Endothelial cell of umbilical vein (primary cell): ENCODE measurements around the gene SPG11. TPM values are rescaled to one million over a fixed set of nuclear protein-coding genes. Genes with fewer than 3 reads are reported as not detected.

Source experiments
- BruUV-seq: library from RNA; stranded (reverse); fragments of 400-500 nt; replicated peaks from 2 replicates; lab custom pipeline; 2021; lab: Mats Ljungman, UMichigan
- CTCF ChIA-PET: fragments of 300-600, 350-600 bp; sonication (Branson Sonifier 250); formaldehyde crosslinking; loops from one replicate; lab custom pipeline; 2021; ENCODE audit warnings: antibody characterized with exemption, inconsistent platforms; lab: Charles Lee
- POLR2A ChIA-PET: fragments of 300-600, 350-600 bp; sonication (Branson Sonifier 250); formaldehyde crosslinking; loops from one replicate; lab custom pipeline; 2021; ENCODE audit warnings: antibody characterized with exemption, inconsistent platforms; lab: Charles Lee
- DNase-seq: peaks from one replicate; pipeline ENCODE4 v3.0.0-alpha.2; 2011; ENCODE audit warnings: low read depth, low spot score
- FAIRE-seq: peaks from 2 replicates; lab custom pipeline; 2011; peaks lifted over from hg19 to GRCh38; lab: Jason Lieb, UNC
- H2AFZ ChIP-seq: 2 replicates; pipeline ENCODE4 v1.6.0; 2012; ENCODE audit warnings: low read depth, low read length, control low read depth, inconsistent platforms
- H3K27ac ChIP-seq: 2 replicates; pipeline ENCODE4 v1.5.1; 2011; ENCODE audit warnings: low read depth, mild to moderate bottlenecking, control low read depth, low read length, moderate library complexity; ENCODE audit not compliant: insufficient read depth
- H3K27me3 ChIP-seq, 2 experiments: 2 replicates each; pipeline versions ENCODE4 v1.6.0 to v1.6.1; 2011; ENCODE audit warnings: low read length in 2 of 2, mixed read lengths in 1 of 2; ENCODE audit not compliant: control insufficient read depth in 2 of 2, insufficient read depth in 2 of 2
- H3K36me3 ChIP-seq, 2 experiments: 2 replicates in 1 of 2; 3 replicates in 1 of 2; pipeline ENCODE4 v1.5.1; 2011; ENCODE audit warnings: low read length in 2 of 2, mild to moderate bottlenecking in 1 of 2, moderate library complexity in 1 of 2; ENCODE audit not compliant: control insufficient read depth in 2 of 2, insufficient read depth in 2 of 2; ENCODE audit errors: extremely low read depth in 1 of 2
- H3K4me1 ChIP-seq: 3 replicates; pipeline ENCODE4 v1.5.1; 2011; ENCODE audit warnings: mild to moderate bottlenecking, low read length; ENCODE audit not compliant: control insufficient read depth, insufficient read depth; ENCODE audit errors: extremely low read depth
- H3K4me2 ChIP-seq: 2 replicates; pipeline ENCODE4 v1.6.1; 2011; ENCODE audit warnings: low read length, control low read depth, mixed read lengths; ENCODE audit not compliant: insufficient read depth
- H3K4me3 ChIP-seq, 3 experiments: fragments of 200-600 bp in 1 of 3; sonication (generic), shearing (Covaris generic) in 1 of 3; replicated peaks in 1 of 3; 2 replicates each; pipeline ENCODE4 v1.5.1; 2011 to 2016; ENCODE audit warnings: control low read depth in 3 of 3, low read length in 3 of 3, mild to moderate bottlenecking in 2 of 3, inconsistent platforms in 1 of 3, low read depth in 1 of 3, moderate library complexity in 1 of 3; ENCODE audit not compliant: insufficient read depth in 1 of 3
- H3K79me2 ChIP-seq: 2 replicates; pipeline ENCODE4 v1.6.0; 2012; ENCODE audit warnings: low read length, inconsistent platforms; ENCODE audit not compliant: control insufficient read depth, insufficient read depth
- H3K9ac ChIP-seq: replicated peaks from 2 replicates; pipeline ENCODE3; 2011; ENCODE audit warnings: low read length, control low read depth; ENCODE audit not compliant: insufficient read depth; ENCODE audit errors: extremely low read depth
- H3K9me1 ChIP-seq: replicated peaks from 3 replicates; pipeline ENCODE4 v1.6.0; 2011; ENCODE audit warnings: mild to moderate bottlenecking, low read length; ENCODE audit not compliant: control insufficient read depth, insufficient read depth; ENCODE audit errors: extremely low read depth
- H3K9me3 ChIP-seq: replicated peaks from 2 replicates; pipeline ENCODE4 v1.5.1; 2012; ENCODE audit warnings: low read length, inconsistent platforms; ENCODE audit not compliant: control insufficient read depth, insufficient read depth
- H4K20me1 ChIP-seq: replicated peaks from 2 replicates; pipeline ENCODE3; 2011; ENCODE audit warnings: mild to moderate bottlenecking, low read length; ENCODE audit not compliant: control insufficient read depth, insufficient read depth; ENCODE audit errors: extremely low read depth
- CTCF ChIP-seq, 2 donors: IDR thresholded peaks; 1 replicate in 1 of 2; 2 replicates in 1 of 2; pipeline ENCODE4 v1.5.1; 2011; ENCODE audit warnings: low read length in 2 of 2, mild to moderate bottlenecking in 2 of 2, moderate library complexity in 2 of 2, control low read depth in 1 of 2, inconsistent platforms in 1 of 2, low read depth in 1 of 2; ENCODE audit not compliant: insufficient read depth in 1 of 2; ENCODE audit errors: extremely low read depth in 1 of 2
- EZH2 ChIP-seq: IDR thresholded peaks from 2 replicates; pipeline ENCODE4 v1.6.1; 2012; ENCODE audit warnings: borderline replicate concordance, low read depth, mild to moderate bottlenecking, moderate library complexity, low read length, inconsistent platforms; ENCODE audit not compliant: severe bottlenecking
- FOS ChIP-seq: IDR thresholded peaks from 2 replicates; pipeline ENCODE4 v1.6.1; 2011; ENCODE audit warnings: mild to moderate bottlenecking, low read length, moderate library complexity, borderline replicate concordance; ENCODE audit not compliant: insufficient read depth
- GATA2 ChIP-seq: IDR thresholded peaks from 2 replicates; pipeline ENCODE4 v1.7.0; 2011; ENCODE audit warnings: low read depth, mild to moderate bottlenecking, moderate library complexity, mixed read lengths, low read length; ENCODE audit not compliant: insufficient read length, insufficient read depth
- JUN ChIP-seq: IDR thresholded peaks from 2 replicates; pipeline ENCODE4 v1.6.1; 2011; ENCODE audit warnings: borderline replicate concordance, low read depth; ENCODE audit not compliant: insufficient read length, insufficient read depth
- MAX ChIP-seq: IDR thresholded peaks from 2 replicates; pipeline ENCODE4 v1.6.1; 2011; ENCODE audit not compliant: insufficient read depth, insufficient read length
- MYC ChIP-seq: IDR thresholded peaks from one replicate; pipeline ENCODE4 v1.6.1; 2011; ENCODE audit warnings: mild to moderate bottlenecking, low read depth, low read length
- POLR2AphosphoS5 ChIP-seq: IDR thresholded peaks from 2 replicates; pipeline ENCODE4 v1.6.1; 2012; ENCODE audit warnings: low read depth, mild to moderate bottlenecking, control low read depth, low read length, moderate library complexity; ENCODE audit not compliant: insufficient read depth
- dilution Hi-C: fragments of 300-500 bp; cut with MboI; formaldehyde crosslinking; loops from one replicate; pipeline ENCODE4 v1.15.0; 2019; ENCODE audit warnings: low sequenced_read_pairs; ENCODE audit not compliant: extremely low pct_ligation_motif_present
- intact Hi-C: fragments of 100-400 bp; cut with micrococcal nuclease; formaldehyde crosslinking; loops from one replicate; pipeline ENCODE4 v1.10.0; 2022
- polyA plus RNA-seq, 4 experiments: library from polyadenylated mRNA; depleted of rRNA in 3 of 4; stranded (reverse) in 3 of 4; unstranded in 1 of 4; fragments of >200 nt; gene quantifications; 2 replicates each; pipeline versions ENCODE4 v1.2.1 to v1.2.3, GENCODE V29; 2011 to 2012; ENCODE audit warnings: missing spikeins in 1 of 4
- total RNA-seq: library from RNA; stranded (reverse); gene quantifications from 2 replicates; pipeline ENCODE4 v1.2.3, GENCODE V29; 2021

SPG11 gene
- total and polyA plus RNA-seq, 2 donors (not counting 3 experiments of a cell fraction or from before 2014, with no cell fraction given), result 30.7 to 53.5 TPM

- intact Hi-C loops, result no loop called here
- dilution Hi-C loops, result no loop called here
- H3K4me3 ChIP-seq, result no peak overlapping the region
- H3K27me3 ChIP-seq, result no peaks in the 10 kb centered on the region
- no peaks in the 10 kb centered on the region for H3K4me1 ChIP-seq
- DNase-seq (no peak), FAIRE-seq (no peak)
- H3K9me1 ChIP-seq, result no peaks in the 10 kb centered on the region
- peaks cover 0 to 4% of the 10 kb centered on the region in 2 experiments for H3K36me3 ChIP-seq
- H3K79me2 ChIP-seq, result no peaks in the 10 kb centered on the region
- H3K9ac ChIP-seq, result no peak overlapping the region
- no peak overlapping the region for H3K4me2 ChIP-seq
- POLR2A ChIA-PET, result no interaction called here
- H2AFZ ChIP-seq, result no peak overlapping the region
- H3K9me3 ChIP-seq, result no peaks in the 10 kb centered on the region
- H4K20me1 ChIP-seq, result no peaks in the 10 kb centered on the region
- TF ChIP-seq JUN, result no peak
- no peak for TF ChIP-seq MAX
- no peak for TF ChIP-seq EZH2
- no peak for TF ChIP-seq CTCF (IDR thresholded peaks at IDR 0.05; ENCODE audit: extremely low read depth in 1 of 2, insufficient read depth in 1 of 2, low read depth in 1 of 2, low read length in 2 of 2)
- no peak for TF ChIP-seq POLR2AphosphoS5
- no peak for TF ChIP-seq FOS
- no peak for TF ChIP-seq MYC
- TF ChIP-seq GATA2, result no peak
- CTCF ChIA-PET, result no interaction called here
- no TSS peak for BruUV-seq
- H3K27ac ChIP-seq, result no peak overlapping the region
These were observed 90.1 kb downstream of the SPG11 start for GRCh38 chr15:44573386-44573785.
